Mucosa of gallbladder (tissue), 1 donor: ENCODE measurements around the gene IP6K3. TPM values are rescaled to one million over a fixed set of nuclear protein-coding genes. Genes with fewer than 3 reads are reported as not detected.

ENCODE experiments used
- DNase-seq: peaks from one replicate; pipeline ENCODE4 v3.0.0-alpha.2; 2020; ENCODE audit warnings: low spot score
- total RNA-seq: library from RNA; stranded (reverse); gene quantifications from one replicate; pipeline ENCODE4 v1.2.1, GENCODE V29; 2021
- donor health status: DM: no; HTN: no; CAD: no.

Gene IP6K3
- total RNA-seq, 1 donor from 2014 or later: 0.26 TPM

DNA sequence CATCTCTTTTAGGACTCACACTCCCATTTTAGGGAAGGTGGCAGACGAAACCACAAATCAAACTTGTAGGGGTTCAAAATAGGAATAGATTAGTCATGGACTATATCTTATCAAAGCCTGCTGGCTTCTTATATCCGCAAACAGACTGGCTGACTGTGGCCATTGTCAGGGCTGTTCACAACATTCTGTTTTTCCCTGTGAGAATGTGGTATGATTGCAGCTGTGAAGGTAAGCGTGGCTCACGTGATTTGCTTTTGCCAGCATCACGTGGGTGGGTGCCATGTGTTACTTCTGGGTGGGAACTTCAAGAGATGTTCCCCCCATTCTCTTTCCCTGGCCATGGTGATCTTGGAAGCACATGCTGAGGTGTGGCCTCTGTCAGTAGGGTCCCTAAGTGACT lies 5.9 kb downstream of the IP6K3 start:
- no peak for DNase-seq

DNA sequence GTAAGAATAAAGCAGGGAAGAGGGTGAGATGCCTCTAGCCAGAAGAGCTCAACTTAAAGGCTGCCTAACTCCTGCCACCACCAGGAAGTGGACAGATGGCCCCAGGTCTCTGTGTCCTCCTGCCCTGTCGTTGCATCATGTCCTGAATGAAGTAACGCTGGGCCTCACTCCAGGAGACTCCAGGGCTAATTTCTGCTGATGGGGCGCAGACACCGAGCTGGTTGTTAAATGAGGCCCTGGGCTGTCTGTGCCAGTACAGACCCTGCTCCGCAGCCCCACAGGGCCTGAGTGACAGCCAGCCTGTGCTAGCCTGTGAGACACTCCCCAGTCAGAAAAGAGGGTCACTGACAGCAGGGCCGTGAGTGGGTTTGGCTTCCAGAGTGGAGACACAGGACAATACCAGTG lies 6.5 kb downstream of the IP6K3 start:
- no peak for DNase-seq

DNA sequence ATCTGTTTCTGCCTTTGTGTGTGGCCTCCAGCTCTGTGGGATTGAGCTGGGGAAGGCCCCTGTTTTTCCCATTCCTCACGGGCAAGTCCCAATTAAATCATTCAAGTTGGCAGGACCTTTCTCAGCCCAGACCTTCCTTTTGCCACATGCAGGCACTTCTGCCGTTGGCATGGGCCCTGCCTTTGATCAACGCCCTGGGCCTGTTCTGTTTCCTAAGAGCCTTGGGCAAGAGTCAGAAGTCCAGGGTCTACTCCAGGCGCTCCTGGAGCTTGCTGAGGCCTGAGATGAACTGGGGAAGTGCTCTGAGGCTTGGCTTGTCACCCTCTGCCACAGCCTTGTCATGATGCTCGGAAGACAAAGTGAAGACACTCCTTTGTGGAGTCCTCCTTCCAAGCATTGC lies 7.1 kb downstream of the IP6K3 start:
- DNase-seq: no peak

DNA sequence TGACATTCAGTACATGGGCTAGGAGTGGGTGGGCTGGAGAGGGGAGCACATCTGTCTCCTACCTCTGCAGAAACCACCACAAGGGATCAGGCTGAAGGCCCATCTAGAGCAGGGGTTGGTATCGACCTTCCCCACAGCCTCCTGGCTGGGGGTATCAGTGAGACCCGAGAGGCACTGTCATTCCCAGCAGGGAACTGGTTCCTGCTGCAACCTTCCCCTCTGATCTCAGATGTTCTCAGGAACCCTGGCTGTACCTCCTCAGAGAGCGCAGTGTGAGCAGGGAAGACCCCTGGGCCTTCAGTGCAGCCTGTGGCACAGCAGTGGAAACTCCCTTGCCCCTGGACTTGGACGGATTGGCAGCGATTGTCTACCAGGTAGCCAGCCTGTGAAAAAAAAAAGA lies 7.8 kb downstream of the IP6K3 start:
- no peak for DNase-seq

DNA sequence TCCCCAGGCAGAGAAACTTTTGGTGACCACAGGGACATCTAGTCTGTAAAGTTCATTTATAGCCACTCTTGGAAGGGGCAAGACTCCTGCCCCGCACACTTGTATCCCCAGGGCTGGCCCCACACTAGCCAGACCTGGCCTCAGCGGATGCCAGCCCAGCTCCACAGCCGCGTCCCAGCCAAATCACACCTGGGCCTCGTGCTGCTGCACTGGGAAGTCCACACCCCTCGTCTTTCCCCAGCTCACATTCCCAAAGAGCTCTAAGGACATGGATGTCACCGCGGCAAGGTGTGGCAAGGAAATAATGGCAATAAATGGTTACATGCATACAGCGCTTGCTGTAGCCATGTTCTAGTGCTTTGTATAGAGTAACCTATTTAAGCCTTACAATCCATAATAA lies 8.6 kb downstream of the IP6K3 start:
- DNase-seq: no peak

DNA sequence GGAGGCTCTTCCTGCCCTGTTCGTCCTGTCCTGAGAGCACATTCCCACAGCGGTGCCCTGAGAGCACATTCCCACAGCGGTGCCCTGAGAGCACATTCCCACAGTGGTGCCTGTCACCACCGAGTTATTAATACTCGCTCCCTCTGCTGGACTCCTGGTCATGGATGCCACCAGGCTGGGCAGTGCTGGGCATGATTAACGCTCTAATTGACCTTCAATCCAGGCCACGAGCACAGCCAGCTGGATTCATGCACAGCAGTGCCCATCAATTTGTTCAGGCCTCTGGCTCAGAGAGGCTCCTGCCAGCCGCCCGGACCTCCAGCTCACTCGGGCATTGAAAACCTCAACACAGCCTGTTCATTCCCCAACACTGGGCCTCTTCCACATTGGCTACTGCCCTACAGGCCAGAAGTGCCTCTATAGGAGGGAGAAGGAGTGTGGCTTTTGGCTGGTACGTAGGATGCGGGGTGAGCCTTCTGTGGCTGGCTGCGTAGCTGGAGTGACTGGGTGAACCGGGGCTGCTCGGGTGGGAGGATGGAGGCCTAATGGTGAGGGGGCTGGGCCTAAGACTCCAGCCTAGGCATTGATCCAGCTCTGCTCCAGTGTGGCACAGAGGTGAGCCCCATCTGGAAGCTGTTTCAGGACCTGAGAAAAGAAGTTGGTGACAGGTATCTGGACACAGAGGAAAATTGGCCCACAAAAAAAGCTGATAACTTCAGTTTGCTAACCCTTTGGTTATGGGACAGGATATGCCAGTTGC lies 9.3 kb downstream of the IP6K3 start:
- DNase-seq: no peak

DNA sequence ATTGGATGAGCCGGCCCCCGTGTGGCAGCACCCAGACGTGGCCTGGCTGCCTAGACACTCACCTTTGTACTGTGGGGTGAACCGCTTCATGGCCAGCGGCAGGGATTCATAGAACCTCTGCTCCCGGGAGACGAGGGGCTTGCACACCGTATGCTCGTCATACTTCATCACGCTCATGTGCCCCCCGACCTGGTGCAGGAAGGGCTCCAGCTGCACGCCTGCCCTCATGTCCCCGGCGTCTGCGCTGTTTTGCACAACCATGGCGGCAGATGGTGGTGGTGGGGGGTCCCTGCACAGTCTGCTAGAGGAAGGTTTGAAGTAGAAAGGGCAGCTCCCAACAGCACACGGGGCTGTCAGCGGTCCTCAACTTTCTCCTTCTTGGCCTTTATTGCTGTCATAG lies 11.5 kb downstream of the IP6K3 start:
- DNase-seq: no peak

DNA sequence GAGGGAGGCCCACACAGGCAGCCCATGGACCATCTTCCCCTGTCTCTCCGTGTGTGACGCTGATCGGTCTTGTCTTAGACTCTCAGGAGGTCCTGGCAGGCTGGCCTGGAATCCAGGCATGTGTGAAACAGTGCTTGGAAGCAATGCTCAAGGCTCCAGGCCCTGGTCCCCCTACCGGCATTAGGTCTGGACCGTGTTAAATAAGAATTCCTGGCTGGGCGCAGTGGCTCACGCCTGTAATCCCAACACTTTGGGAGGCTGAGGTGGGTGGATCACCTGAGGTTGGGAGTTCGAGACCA lies 13.0 kb downstream of the IP6K3 start:
- no peak for DNase-seq

DNA sequence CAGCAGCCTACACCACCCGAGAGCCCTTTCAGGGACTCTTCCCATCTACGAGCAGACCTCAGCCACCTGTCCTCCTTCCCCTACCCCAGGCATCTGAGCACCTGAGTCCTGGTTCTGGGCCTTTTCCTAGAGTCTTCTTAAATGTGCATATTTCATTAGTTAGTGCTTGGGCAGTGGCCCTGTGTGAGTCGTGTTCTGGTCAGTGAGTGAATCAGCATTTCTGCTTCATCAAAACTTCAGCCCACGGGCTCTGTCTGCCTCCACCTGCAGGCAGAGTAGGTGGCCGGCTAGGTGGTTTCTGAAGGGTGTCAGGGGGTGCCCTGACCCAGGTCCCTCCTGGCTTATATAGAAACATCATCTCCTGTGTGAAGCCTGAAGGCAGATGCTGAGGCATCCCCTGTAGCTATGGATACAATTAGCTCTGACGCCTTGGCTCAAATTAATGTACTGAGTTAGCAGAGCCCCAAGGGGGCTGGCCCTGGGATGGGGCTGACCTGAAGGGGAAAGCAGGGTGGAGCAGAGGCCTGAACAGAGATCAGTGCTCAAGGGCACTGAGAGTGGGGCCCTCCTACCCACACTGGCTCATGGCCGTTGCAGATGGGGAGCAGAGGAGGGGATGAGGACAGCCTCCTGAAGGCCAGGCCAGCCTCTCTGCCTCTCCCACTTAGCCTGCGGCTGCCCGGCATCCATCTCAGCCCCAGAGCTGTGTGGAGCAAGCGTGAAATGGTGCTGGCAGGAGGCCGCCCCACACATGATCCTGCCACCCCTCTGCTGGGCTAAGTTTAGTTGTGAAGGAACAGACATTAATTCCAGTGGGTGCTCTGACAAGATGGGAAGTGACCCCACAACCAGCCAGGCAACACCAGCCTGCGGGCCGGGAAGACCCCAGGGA lies 13.6 kb downstream of the IP6K3 start:
- DNase-seq: no peak

DNA sequence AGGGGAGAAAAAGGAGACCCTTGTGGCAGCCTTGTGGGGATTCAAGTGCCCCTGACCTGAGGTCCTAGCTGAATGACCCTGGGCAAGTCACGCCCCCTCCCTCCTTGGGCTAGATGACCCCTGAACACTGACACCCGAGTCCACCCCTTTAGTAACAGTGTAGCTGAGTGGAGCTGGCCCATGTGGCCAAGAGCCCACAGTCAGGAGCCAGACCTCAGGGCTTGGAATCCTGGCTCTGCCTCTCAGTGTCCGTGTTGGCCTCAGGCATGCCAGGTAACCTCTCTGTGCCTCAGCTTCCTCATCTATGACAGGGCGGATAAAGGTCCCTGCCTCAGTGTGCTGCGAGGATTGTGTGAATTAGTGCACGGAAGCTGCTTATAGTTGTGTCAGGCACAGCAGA lies 14.3 kb downstream of the IP6K3 start:
- no peak for DNase-seq

DNA sequence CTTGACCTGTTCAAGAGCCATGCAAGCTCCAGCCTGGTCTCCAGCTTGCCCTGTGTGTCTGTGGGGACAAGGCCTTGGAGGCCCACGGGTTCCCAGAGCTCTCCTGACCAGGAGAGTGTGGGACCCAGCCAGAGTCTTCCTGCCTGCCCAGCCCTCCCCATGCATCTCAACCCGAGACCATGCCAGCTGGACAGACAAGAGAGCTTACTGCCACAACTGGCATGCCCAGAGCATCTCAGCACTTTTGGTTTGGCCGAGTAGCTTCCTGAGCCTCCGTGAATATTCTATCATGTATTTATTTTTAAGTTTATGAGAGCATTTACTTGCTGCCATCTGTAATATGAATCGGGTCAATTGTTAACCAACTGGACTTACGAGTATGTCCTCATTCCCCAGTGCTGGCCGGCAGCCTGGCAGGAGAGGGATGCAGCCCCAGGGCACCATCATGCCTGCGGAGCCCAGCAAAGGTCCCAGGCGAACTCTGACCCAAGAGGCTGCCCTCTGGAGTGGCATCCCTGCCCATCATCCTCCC lies 14.9 kb downstream of the IP6K3 start:
- DNase-seq: peak; percentile 57

DNA sequence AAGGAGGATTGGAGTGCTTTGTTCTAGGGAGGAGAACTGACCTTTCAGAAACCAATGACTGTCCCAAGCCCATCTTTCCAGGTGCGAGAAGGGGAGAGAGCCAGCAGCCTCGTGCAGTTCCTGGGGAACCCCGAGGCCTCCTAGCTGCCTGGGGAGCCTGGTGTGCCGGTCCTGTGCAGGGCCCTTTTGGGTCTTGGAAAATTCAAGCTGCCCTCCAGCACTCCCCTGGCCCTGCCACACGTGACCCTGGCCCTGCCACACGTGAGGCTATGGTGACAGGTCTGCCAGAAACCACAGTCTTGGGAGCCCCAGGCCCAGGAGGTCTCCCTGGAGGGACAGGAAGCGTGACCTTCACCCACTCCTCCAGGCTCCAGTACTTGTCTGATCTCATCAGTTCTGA lies 15.7 kb downstream of the IP6K3 start:
- no peak for DNase-seq

DNA sequence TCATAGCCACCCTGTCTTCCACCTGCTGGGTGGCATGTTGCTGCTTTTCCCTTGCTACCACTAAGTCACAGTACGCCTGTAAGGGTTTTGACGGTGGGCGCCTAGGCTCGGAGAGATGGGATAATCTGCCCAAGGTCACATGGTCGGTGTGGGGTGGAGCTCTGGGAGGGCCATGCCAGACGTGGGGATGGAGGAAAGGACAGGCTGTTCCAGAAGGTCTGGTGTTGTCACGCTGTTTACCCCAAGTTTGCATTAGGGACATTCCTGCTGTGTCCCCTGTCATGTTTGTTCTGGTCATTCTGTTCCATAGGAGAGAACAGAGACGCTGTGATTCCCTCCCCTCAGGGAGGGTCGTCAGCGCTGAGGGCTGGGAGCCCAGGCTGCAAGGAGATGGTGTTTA lies 16.1 kb downstream of the IP6K3 start:
- DNase-seq: no peak

DNA sequence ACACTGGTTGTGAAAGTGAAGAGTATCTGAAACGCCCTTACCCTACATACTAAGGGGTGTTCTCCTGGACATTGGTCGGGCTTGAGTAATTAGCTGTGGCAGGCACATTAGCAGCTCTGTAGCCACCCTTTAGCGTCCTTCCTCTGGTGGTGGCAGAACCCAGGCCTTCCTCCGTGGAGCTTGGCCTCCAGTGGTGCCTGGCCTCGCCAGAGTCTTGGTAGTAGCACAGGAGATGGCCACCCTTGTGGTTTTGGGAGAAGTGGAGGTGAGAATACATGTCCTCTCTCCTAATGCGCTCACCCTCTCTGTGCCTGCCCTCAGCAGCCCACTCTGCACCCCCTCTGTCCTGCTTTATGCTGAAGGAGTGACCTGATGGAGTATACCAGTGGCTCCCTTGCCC lies 17.6 kb downstream of the IP6K3 start:
- no peak for DNase-seq

DNA sequence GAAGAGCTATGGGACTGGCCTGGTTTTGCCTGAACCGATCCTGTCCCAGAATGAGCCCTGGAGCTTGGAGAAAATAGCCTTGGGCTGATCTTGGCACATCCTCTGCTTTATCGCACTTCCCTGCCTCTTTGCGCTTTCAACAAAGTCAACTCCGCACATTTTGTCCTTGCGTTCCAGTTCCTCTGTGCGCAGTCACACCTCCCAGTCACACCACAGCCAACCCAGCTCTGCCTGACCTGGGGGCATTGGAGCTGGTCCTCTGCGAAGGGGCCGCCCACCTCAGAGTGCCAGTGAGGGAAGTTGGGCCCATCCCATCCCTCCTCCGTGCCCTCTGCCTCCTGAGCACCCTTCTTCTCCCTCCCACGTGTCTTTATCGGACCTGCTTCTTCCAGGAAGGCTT lies 18.3 kb downstream of the IP6K3 start:
- DNase-seq: no peak

DNA sequence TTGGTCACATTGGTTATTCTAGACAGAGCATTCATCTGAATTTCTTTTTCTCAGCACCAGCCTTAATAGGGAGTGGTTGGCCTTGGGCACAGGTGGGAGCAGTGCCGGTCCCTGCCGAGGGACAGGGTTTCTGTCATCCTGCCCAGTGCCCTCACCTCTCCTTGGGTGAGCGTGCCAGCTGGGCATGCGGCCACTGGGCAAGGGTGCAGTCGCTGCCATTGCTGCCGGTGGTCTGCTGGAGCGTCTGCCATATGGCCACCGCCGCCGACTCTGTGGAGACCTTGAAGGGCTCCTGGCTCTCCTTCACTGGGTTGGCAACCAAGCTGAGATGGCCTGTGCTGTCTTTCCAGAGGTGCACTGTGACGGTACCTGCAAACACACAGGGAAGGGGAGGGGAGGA lies 18.8 kb downstream of the IP6K3 start:
- DNase-seq: peak; percentile 38

DNA sequence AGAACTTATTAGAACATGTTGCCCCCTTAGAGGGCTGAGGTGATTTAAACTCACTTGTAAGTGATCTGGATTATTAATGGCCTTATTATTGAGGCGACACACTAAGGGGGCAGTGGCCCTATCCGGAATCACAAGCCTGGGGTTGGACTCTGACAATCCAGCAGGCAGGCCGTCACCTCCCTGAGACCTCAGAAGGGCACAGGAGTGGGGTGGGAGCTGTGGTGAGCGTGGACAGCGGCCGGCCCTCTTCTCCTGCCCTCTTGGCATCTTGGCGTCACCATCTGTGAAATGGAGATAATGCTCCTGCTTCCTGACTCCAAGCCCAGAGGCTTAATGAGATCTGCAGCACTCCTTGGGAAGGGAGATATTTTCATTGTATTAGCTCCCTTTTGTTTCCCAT lies 19.6 kb downstream of the IP6K3 start:
- DNase-seq: no peak

DNA sequence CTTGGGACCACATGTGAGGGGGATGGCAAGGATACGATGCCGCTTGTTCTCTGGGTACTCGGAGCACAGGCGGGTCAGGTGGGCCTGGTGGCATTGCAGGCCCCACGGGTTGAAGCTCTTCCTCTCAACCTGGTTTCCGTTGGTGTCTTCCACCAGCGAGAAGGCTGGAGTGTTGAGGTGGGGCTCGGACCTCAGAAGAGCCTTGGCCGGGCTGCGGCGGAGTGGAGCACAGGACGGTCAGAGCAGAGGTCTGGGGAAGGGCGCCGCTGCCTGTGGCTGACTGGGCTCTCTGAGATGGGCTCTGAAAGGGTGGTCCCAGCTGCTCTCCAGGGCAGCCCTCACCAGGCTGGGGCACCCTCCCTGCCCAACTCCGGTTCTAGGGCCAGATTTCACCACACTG lies 20.0 kb downstream of the IP6K3 start:
- no peak for DNase-seq

DNA sequence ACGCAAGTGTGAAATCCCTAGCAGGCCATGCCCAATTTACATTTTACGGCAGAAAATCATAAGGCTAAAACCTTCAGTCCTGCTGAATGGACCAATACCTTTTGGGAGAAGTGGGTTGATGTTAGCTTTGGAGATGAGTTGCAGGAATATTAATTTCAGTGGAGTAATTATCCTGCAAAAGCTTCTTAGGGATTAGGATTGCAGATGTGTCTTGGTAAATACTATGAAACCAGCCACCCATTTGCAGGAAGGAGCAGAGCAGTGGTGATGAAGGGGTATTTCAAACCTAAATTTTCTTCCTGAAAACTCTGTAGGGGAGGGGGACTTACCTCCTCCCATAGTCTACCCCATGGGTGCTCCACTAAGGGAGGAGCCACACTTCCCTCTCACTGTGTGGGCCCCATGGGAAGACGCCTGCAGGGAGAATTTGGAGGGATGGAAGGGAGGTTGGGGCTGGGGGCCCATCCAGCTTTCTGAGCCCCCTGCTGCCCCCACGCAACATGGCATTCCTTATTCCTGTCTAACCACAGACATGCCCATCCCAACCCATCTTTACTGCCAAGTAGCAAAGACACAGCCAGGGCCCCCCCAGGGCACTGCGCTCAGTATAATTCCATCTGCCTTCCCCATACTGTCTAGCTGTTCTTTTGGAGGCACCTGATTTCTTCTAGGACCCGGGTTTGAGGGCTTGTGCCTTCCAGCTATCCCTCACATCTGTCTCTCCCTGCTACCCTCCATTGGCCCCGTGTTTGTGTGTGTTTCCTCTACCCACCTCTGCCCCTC lies 20.6 kb downstream of the IP6K3 start:
- no peak for DNase-seq

DNA sequence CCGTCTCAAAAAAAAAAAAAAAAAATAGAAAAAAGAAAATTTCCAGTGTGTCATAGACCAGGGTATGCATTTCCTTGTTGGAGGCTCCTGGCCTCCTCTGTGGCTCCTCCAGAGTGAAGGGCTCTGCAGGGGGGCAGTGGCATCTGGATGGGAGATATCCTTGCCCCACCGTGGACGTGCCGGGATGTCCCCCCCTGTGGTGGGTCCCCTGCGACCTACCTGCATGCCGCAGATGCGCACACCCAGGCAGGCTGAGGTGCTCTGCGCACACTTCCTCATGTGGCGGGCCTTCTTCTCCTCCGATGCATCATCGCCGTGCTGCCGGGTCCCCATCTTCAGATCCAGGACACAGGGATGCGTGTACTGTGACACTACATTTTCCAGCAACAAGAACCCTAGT lies 21.5 kb downstream of the IP6K3 start:
- DNase-seq: no peak

DNA sequence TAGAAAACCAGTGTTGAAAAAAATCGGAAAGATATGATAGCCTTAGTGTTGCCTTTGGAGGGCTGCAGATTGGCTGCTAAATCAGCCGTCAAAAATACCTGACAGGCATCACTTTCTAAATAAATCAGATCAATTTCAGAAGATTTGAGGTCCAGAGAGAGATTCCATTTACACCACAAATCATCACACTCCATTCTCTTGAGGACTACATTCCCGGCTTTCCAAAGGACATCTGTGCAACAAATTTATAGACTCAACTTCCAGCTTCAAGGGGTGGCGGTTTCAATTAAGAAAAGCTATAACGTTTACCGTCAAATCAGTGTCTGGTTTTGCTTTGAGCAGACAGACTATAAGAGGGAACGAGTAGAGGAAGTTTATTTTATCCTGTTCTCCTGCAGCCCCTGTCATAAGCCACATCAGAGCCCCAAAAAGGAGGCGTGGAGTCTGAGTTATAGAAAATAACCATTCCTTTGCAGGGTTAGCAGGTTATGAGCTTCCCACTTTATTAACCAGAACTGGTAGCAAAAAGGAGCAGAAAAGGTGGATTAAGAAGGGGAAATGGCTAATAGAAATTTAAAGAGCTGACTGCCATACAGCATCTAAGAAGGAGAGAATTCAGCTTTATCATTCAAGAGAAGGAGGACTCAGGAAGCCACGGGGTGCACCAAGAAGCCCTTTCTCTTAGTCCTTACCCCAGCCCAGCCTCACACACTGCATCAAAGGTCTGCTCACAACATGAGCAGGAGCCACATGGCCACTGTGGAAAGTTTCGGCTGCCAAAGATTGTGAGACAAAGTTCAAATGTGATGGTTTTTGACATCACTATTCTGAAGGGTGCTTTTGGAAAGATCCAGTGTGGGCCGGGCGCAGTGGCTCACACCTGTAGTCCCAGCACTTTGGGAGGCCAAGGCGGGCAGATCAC lies 22.3 kb downstream of the IP6K3 start:
- DNase-seq: no peak
